IMR-90 (cell line): ENCODE data around the gene NCCRP1. TPM values are rescaled to one million over a fixed set of nuclear protein-coding genes. Genes with fewer than 3 reads are reported as not detected.

Experiments
- ATAC-seq: fragments of 200-7000 bp; cut with Tn5 transposase; 2 replicates; pipeline ENCODE4 v1.9.1; 2020; ENCODE audit warnings: low read depth, mild to moderate bottlenecking, moderate library complexity
- BruUV-seq: library from RNA; stranded (reverse); fragments of 400-500 nt; replicated peaks from 2 replicates; lab custom pipeline; 2021; lab: Mats Ljungman, UMichigan
- CTCF ChIA-PET: fragments of 300-600 bp; formaldehyde crosslinking; extraction: SDS; loops from one replicate; lab custom pipeline; 2021; ENCODE audit warnings: antibody characterized with exemption; lab: Yijun Ruan, JAX
- POLR2A ChIA-PET: fragments of 300-600 bp; sonication (Branson Sonifier 250); formaldehyde crosslinking; loops from one replicate; lab custom pipeline; 2022; ENCODE audit warnings: antibody characterized with exemption; ENCODE audit not compliant: unreplicated experiment; lab: Charles Lee
- DNase-seq: peaks from one replicate; pipeline ENCODE4 v3.0.0; 2013
- H2AFZ ChIP-seq: replicated peaks from 2 replicates; pipeline ENCODE3; 2013; ENCODE audit warnings: low read length, mild to moderate bottlenecking; ENCODE audit not compliant: poor library complexity
- H2AK5ac ChIP-seq: 2 replicates; pipeline ENCODE4 v1.6.1; 2013; ENCODE audit warnings: low read depth, low read length, inconsistent platforms
- H2AK9ac ChIP-seq: replicated peaks from 2 replicates; pipeline ENCODE3; 2013; ENCODE audit warnings: mild to moderate bottlenecking, low read depth, low read length, moderate library complexity; ENCODE audit not compliant: poor library complexity
- H2BK120ac ChIP-seq: 2 replicates; pipeline ENCODE4 v1.6.1; 2013; ENCODE audit warnings: low read depth, low read length, inconsistent platforms
- H2BK15ac ChIP-seq: 3 replicates; pipeline ENCODE4 v1.6.1; 2013; ENCODE audit warnings: low read depth, low read length, inconsistent platforms
- H2BK20ac ChIP-seq: 2 replicates; pipeline ENCODE4 v1.6.1; 2013; ENCODE audit warnings: low read depth, mild to moderate bottlenecking, inconsistent platforms, low read length, moderate library complexity
- H2BK5ac ChIP-seq: 2 replicates; pipeline ENCODE4 v1.6.1; 2013; ENCODE audit warnings: mild to moderate bottlenecking, low read depth, low read length, inconsistent platforms; ENCODE audit not compliant: poor library complexity, severe bottlenecking
- H3K14ac ChIP-seq: replicated peaks from 2 replicates; pipeline ENCODE4 v1.6.1; 2013; ENCODE audit warnings: low read depth, low read length, inconsistent platforms
- H3K18ac ChIP-seq: 2 replicates; pipeline ENCODE4 v1.6.1; 2013; ENCODE audit warnings: low read depth, low read length, control low read depth
- H3K23ac ChIP-seq: 2 replicates; pipeline ENCODE4 v1.6.1; 2013; ENCODE audit warnings: low read depth, low read length, inconsistent platforms
- H3K27ac ChIP-seq: 2 replicates; pipeline ENCODE4 v1.5.1; 2013; ENCODE audit warnings: mild to moderate bottlenecking, control low read depth, low read length; ENCODE audit not compliant: insufficient read depth
- H3K27me3 ChIP-seq: 2 replicates; pipeline ENCODE4 v1.6.1; 2013; ENCODE audit warnings: low read length; ENCODE audit not compliant: control insufficient read depth, insufficient read depth
- H3K36me3 ChIP-seq: 2 replicates; pipeline ENCODE4 v1.6.1; 2013; ENCODE audit warnings: low read length, mixed read lengths; ENCODE audit not compliant: control insufficient read depth, insufficient read depth
- H3K4ac ChIP-seq: 2 replicates; pipeline ENCODE4 v1.6.1; 2013; ENCODE audit warnings: low read depth, low read length, inconsistent platforms
- H3K4me1 ChIP-seq: 2 replicates; pipeline ENCODE4 v1.6.1; 2013; ENCODE audit warnings: low read length, mixed read lengths; ENCODE audit not compliant: control insufficient read depth, insufficient read depth
- H3K4me2 ChIP-seq: 2 replicates; pipeline ENCODE4 v1.6.1; 2013; ENCODE audit warnings: low read depth, mild to moderate bottlenecking, control low read depth, low read length, moderate library complexity
- H3K4me3 ChIP-seq: 2 replicates; pipeline ENCODE4 v1.5.1; 2013; ENCODE audit warnings: low read depth, mild to moderate bottlenecking, control low read depth, low read length, moderate library complexity; ENCODE audit not compliant: insufficient read depth
- H3K56ac ChIP-seq: 2 replicates; pipeline ENCODE4 v1.6.1; 2013; ENCODE audit warnings: low read length, inconsistent platforms; ENCODE audit not compliant: insufficient read depth; ENCODE audit errors: extremely low read depth
- H3K79me1 ChIP-seq, 2 experiments: 2 replicates each; pipeline ENCODE4 v1.6.1; 2013; ENCODE audit warnings: low read length in 2 of 2, inconsistent platforms in 1 of 2, low read depth in 1 of 2
- H3K9ac ChIP-seq: 2 replicates; pipeline ENCODE4 v1.6.1; 2013; ENCODE audit warnings: low read depth, low read length, control low read depth
- H3K9me1 ChIP-seq: 2 replicates; pipeline ENCODE4 v1.6.1; 2013; ENCODE audit warnings: low read length, inconsistent platforms; ENCODE audit not compliant: insufficient read depth
- H3K9me3 ChIP-seq: 2 replicates; pipeline ENCODE4 v1.6.1; 2013; ENCODE audit warnings: low read length; ENCODE audit not compliant: control insufficient read depth, insufficient read depth
- H4K20me1 ChIP-seq: 2 replicates; pipeline ENCODE4 v1.6.1; 2013; ENCODE audit warnings: low read length, inconsistent platforms; ENCODE audit not compliant: insufficient read depth
- H4K5ac ChIP-seq: 2 replicates; pipeline ENCODE4 v1.6.1; 2013; ENCODE audit warnings: mild to moderate bottlenecking, low read depth, low read length, control low read depth
- H4K8ac ChIP-seq, 2 experiments: 2 replicates each; pipeline ENCODE4 v1.6.1; 2013; ENCODE audit warnings: low read depth in 2 of 2, low read length in 2 of 2, control low read depth in 1 of 2, inconsistent platforms in 1 of 2
- H4K91ac ChIP-seq: 2 replicates; pipeline ENCODE4 v1.6.1; 2013; ENCODE audit warnings: low read depth, low read length, inconsistent platforms; ENCODE audit not compliant: insufficient read depth
- BHLHE40 ChIP-seq: fragments of 150-350 bp; IDR thresholded peaks from 2 replicates; pipeline ENCODE4 v1.6.1; 2016; ENCODE audit warnings: mild to moderate bottlenecking, low read depth, low read length
- CHD1 ChIP-seq: IDR thresholded peaks from 2 replicates; pipeline ENCODE4 v1.6.1; 2012; ENCODE audit warnings: low read depth, low read length, improper control_type of control experiment
- CTCF ChIP-seq: conservative IDR thresholded peaks from 2 replicates; pipeline ENCODE4 v1.5.1; 2012; ENCODE audit warnings: mild to moderate bottlenecking, low read depth, low read length, improper control_type of control experiment
- MAFK ChIP-seq: IDR thresholded peaks from 2 replicates; pipeline ENCODE4 v1.6.1; 2012; ENCODE audit warnings: low read depth, low read length, improper control_type of control experiment
- RAD21 ChIP-seq: IDR thresholded peaks from 2 replicates; pipeline ENCODE4 v1.6.1; 2012; ENCODE audit warnings: low read length, improper control_type of control experiment
- USF2 ChIP-seq: fragments of 150-350 bp; IDR thresholded peaks from 2 replicates; pipeline ENCODE4 v1.6.1; 2017; ENCODE audit warnings: mild to moderate bottlenecking, antibody characterized with exemption, low read length, low read depth
- WGBS, 2 experiments: methylation state at CpG; one replicate each; pipeline versions ENCODE4 v1.1.5 to v1.1.7; 2013; ENCODE audit warnings: missing lambda C conversion rate in 2 of 2; ENCODE audit not compliant: insufficient read length in 1 of 2; ENCODE audit errors: extremely low coverage in 2 of 2; 5-methylcytosine and 5-hydroxymethylcytosine counted together
- dilution Hi-C: fragments of 300-500 bp; cut with HindIII; formaldehyde crosslinking; loops from one replicate; pipeline ENCODE4 v1.14.3; 2018; ENCODE audit warnings: low sequenced_read_pairs; ENCODE audit not compliant: unreplicated experiment
- in situ Hi-C: fragments of 300-500 bp; cut with MboI; formaldehyde crosslinking; loops from 3 replicates; pipeline ENCODE4 v1.14.3; 2019; ENCODE audit warnings: low sequenced_read_pairs, inconsistent platforms, mixed read lengths
- intact Hi-C: fragments of 100-400 bp; cut with micrococcal nuclease; formaldehyde crosslinking; loops from 2 replicates; pipeline ENCODE4 v1.10.0; 2022
- polyA plus RNA-seq, 3 experiments: library from polyadenylated mRNA; depleted of rRNA; stranded (reverse); fragments of >200 nt; gene quantifications; 2 replicates each; pipeline ENCODE4 v1.2.3, GENCODE V29; 2012; ENCODE audit warnings: low replicate concordance in 1 of 3
- total RNA-seq: library from RNA; depleted of rRNA; stranded (reverse); fragments of >200 nt; gene quantifications from 2 replicates; pipeline ENCODE4 v1.2.3, GENCODE V29; 2012

NCCRP1 gene
- total and polyA plus RNA-seq, 2 of the 4 experiments (the other 2 are of a cell fraction): not detected

GRCh38 chr19:39175564-39175963 lies 21.2 kb upstream of the NCCRP1 start (continued):
- TF ChIP-seq CTCF: no peak

DNA sequence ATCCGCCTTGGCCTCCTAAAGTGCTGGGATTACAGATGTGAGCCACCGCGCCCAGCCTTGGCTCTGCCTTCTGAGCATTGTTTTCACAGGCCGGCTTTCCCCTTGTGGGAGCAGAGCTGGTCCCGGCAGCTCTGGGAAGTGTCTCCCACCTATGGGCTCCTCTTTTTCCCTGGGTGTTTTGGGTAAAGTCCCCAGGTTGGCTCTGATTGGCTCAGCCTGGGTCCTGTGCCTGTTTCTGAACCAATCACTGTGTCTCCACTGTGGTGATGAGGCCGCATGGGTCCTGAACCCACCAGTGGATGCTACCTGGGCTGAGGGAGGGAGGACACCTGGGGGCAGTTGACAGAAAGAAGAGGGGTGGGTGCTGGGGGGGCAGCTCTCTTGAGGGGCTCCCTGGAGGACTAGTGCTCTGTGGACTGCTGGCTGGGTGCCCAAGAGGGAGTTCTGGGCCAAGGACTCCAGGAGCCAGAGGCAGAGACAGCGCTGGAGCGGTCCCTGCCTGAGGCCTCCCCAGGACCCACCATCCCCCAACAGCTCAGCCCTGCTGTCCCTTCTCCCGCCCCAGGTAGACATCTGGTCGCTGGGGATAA lies 19.6 kb upstream of the NCCRP1 start:
- Histone ChIP-seq H2BK120ac (no peak overlapping the region), H3K4me3 (no peak overlapping the region), H3K18ac (no peak overlapping the region), H3K23ac (no peak overlapping the region), H3K4me1 (no peaks in the 10 kb centered on the region), H3K79me1 (no peaks in the 10 kb centered on the region), H3K14ac (no peak overlapping the region), H2BK5ac (no peak overlapping the region), H3K9ac (no peak overlapping the region), H2AFZ (no peak overlapping the region), H4K20me1 (no peaks in the 10 kb centered on the region), H2AK5ac (no peak overlapping the region), H3K27me3 (no peaks in the 10 kb centered on the region), H3K56ac (no peak overlapping the region), H4K5ac (no peak overlapping the region), H3K36me3 (peaks cover 57% of the 10 kb centered on the region), H2BK20ac (no peak overlapping the region), H2AK9ac (no peak overlapping the region), H3K9me1 (no peaks in the 10 kb centered on the region), H4K91ac (no peak overlapping the region), H2BK15ac (no peak overlapping the region), H3K4me2 (no peak overlapping the region), H4K8ac (no peak overlapping the region), H3K4ac (no peak overlapping the region), H3K9me3 (no peaks in the 10 kb centered on the region), H3K27ac (no peak overlapping the region)
- no CpG with 5 or more reads among the region's 10 CpGs for WGBS, 2 experiments
- ChIA-PET CTCF (interaction anchor here (0.6 kb wide), 1 partner anchor 11 kb away, joined by 3 read pairs; no protein-coding TSS in a partner anchor), POLR2A (no interaction called here)
- no TSS peak for BruUV-seq
- TF ChIP-seq MAFK: no peak
- no peak for TF ChIP-seq CHD1
- no peak for TF ChIP-seq USF2
- TF ChIP-seq CTCF: no peak
- no peak for TF ChIP-seq BHLHE40
- no peak for TF ChIP-seq RAD21
- DNase-seq (no peak), ATAC-seq (no peak)
- intact Hi-C loops: no loop called here
- in situ Hi-C loops: no loop called here
- dilution Hi-C loops: no loop called here
